GM18508 (cell line): ENCODE results near the gene ABO.
"Not testable (repeated sequence)": the region's sequence is repeated elsewhere in the genome, so short reads cannot be mapped to it uniquely, and the experiment has no call there.

Experiments used
- ATAC-seq: cut with Tn5 transposase; IDR thresholded peaks from one replicate; pipeline ENCODE4 v1.9.1; 2021; ENCODE audit warnings: moderate number of reproducible peaks; ENCODE audit not compliant: insufficient read depth, unreplicated experiment

ABO gene

GRCh38 chr9:133228474-133229193 is 46.4 kb downstream of the ABO start:
- ATAC-seq, result not testable (repeated sequence)

- not testable (repeated sequence) for ATAC-seq
These were observed 47.0 kb downstream of the ABO start for GRCh38 chr9:133227996-133228395.

- no peak for ATAC-seq
These were observed 47.6 kb downstream of the ABO start for GRCh38 chr9:133227242-133227860.

DNA sequence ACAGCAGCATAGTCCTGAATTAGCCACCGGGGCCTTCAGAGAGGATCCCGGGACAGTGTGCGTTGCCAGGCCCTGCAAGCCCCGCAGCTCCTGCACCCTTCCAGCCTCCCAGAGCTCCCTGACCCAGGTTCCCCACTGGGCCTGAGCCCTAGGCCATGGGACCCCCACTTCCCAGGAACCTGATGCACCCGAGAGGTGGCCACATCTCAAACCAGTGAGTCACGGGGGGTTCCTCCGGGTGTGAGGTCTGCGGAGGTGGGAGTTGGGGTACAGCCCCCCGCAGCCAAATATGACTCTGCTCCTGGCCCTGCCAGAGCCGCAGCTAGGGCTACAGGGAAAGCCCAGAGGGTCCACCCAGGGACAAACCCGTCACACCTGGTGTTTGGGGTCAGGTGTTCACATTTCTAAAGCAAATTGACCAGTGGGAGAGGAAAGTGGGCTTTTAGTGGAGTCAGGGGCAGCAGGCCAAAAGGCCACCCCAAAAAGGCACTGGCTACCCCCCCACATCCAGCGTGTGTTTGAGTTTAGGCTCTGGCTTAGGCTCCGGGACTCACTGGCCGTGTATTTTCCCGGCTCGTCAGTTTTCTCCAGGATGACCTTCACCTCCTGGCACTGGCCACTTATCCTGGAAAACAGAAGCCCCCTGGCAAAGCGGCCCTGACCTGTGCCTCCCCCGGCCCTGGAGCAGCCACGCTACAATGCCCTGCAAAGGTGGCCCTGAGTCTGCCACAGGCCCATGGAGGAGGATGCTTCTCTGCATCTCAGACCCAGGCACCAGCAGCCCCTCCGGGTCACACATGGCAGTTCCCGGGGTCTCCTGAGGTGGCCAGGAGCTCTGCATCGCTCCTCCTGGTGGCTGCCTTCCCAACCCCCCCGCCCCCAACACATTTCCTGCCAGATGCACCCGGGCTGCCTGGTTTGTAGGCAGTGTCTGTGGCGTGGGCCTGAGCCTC is 48.5 kb downstream of the ABO start:
- no peak for ATAC-seq

DNA sequence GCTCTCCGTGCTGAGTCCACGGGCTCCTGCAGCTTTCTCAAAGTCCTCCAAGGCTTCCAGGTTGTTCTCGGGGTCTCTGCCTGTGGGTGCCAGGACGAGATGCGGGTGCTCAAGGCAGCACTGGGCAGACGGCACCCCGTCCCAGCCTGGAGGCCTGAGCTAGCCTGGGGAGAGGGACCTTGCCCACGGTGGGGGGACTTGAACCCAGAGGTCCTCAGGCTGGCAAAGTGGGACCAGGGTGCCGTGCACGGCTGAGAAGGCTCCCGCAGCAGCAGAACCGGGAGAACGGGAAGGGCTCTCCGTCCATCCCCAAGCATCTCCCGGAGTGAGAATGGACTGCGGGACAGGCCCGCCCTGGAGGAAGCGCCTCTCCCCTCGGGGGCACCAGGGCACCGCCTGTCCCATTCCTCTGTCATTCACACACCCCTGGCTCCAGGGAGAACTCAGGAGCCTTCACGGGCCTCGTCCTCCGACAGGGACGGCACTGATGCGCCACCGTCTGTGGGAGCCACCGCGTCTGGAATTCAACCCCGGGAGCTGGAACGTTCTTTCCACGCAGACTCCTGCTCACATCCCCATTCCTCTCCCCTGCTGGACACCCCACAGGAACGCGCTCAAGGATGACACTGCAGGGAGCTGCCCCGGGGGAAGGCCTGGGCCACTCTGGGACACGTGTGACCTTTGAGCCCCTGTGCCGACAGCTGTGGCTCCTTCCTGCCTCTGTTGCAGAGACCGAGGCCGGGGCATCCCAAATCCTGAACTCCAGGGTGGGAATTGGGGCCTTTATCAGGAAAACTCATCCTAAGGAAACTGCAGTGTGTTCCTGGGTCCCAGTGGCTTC is 49.6 kb downstream of the ABO start:
- no peak for ATAC-seq

DNA sequence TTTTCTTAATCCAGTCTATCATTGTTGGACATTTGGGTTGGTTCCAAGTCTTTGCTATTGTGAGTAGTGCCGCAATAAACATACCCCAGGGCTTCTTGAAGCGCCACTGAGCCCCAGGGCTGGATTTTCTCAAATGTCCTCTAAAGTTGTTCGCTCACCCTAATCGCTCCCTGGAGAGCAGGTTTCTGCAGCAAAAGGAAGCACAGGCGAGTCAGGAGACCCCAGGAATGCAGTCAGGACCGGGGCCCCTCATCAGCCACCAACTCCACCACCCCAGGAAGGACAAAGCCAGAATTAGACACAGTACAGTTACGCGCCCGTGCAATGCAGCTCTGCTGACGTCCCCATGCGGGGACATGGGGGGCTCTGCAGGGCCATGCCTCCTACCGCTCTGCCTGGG is 50.2 kb downstream of the ABO start:
- no peak for ATAC-seq

GRCh38 chr9:133223159-133223756 is 51.7 kb downstream of the ABO start:
- ATAC-seq, result not testable (repeated sequence)

DNA sequence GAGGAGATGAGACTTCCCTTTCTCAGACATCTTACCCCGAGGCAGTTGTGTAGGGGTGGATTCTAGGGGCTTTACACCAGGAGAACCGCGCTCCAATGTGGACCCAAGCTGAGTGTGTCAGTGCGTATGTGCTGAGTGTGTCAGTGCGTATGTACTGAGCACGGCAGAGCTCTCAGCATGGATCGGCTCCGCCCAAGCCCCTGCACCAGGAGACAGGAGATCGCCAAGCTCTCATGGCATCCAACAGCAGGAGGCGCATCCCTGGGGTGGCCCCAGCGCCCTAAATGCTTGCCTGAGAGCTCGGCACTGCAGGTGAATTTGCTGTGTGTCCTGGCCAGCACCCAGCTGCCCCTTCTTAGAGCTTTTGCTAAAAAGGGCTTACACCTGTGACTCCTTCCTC is 53.0 kb downstream of the ABO start:
- ATAC-seq, result not testable (repeated sequence)

GRCh38 chr9:133221177-133221809 is 53.7 kb downstream of the ABO start:
- ATAC-seq, result no peak

- not testable (repeated sequence) for ATAC-seq
These were observed 56.7 kb downstream of the ABO start for GRCh38 chr9:133218049-133218975.

- not testable (repeated sequence) for ATAC-seq
These were observed 57.5 kb downstream of the ABO start for GRCh38 chr9:133217333-133217988.

- not testable (repeated sequence) for ATAC-seq
These were observed 60.7 kb downstream of the ABO start for GRCh38 chr9:133214276-133214675.

DNA sequence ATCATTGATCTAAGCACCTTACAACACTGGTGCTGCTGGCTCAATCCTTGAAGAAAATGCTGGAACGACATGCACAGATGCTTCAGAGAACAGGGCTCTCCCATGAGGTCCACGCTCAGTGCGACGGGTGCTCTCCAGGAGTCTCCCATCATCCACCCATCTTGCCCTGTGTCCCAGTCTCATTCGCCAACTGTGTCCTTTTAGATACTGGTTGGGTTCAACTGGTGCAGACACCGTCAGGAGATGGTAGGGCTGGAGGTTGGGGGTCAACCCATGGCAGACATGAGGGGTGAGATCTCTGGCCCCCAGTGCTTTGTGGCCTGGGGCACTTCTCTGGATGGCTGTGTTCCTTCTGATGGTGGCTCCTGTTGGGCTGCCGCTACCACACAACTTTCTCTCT is 64.4 kb downstream of the ABO start:
- no peak for ATAC-seq

- ATAC-seq, result no peak
These were observed 64.8 kb downstream of the ABO start for GRCh38 chr9:133210202-133210532.

GRCh38 chr9:133209327-133210201 is 65.4 kb downstream of the ABO start:
- ATAC-seq, result not testable (repeated sequence)

GRCh38 chr9:133208880-133209300 is 66.1 kb downstream of the ABO start, which contains the start of gene OBP2B:
Gene OBP2B, minus strand, starts transcription at chr9:133209250. Its CDS starts 51 bp downstream, at chr9:133209199.
- not testable (repeated sequence) for ATAC-seq
